H1 (cell line): Measurements from ENCODE around the gene RFX3. TPM values are rescaled to one million over a fixed set of nuclear protein-coding genes. Genes with fewer than 3 reads are reported as not detected.

Source experiments
- CTCF ChIA-PET: fragments of 300-600 bp; sonication (Branson Sonifier 250); formaldehyde crosslinking; loops from one replicate; lab custom pipeline; 2021; ENCODE audit not compliant: partially characterized antibody; lab: Charles Lee
- POLR2A ChIA-PET: fragments of 300-600 bp; sonication (Branson Sonifier 250); formaldehyde crosslinking; loops from one replicate; lab custom pipeline; 2021; ENCODE audit warnings: inconsistent platforms; ENCODE audit not compliant: partially characterized antibody; lab: Charles Lee
- DNase-seq, 2 experiments: peaks; one replicate each; pipeline versions ENCODE4 v3.0.0 to v3.0.0-alpha.2; 2010 to 2022; ENCODE audit warnings: low spot score in 2 of 2, low read depth in 1 of 2, mixed read lengths in 1 of 2
- FAIRE-seq: peaks from 2 replicates; lab custom pipeline; 2011; peaks lifted over from hg19 to GRCh38; lab: Jason Lieb, UNC
- H2AFZ ChIP-seq: 2 replicates; pipeline ENCODE4 v1.8.1; 2012; ENCODE audit warnings: low read length, inconsistent platforms
- H2AK5ac ChIP-seq: 2 replicates; pipeline ENCODE4 v1.6.1; 2013; ENCODE audit warnings: low read depth, low read length
- H2BK120ac ChIP-seq: replicated peaks from 2 replicates; pipeline ENCODE3; 2013; ENCODE audit warnings: low read depth, low read length, inconsistent platforms
- H2BK12ac ChIP-seq: 2 replicates; pipeline ENCODE4 v1.6.1; 2013; ENCODE audit warnings: low read depth, low read length
- H2BK15ac ChIP-seq: 2 replicates; pipeline ENCODE4 v1.6.1; 2013; ENCODE audit warnings: low read length
- H2BK20ac ChIP-seq: 2 replicates; pipeline ENCODE4 v1.6.1; 2013; ENCODE audit warnings: low read length
- H2BK5ac ChIP-seq: 2 replicates; pipeline ENCODE4 v1.6.1; 2013; ENCODE audit warnings: low read depth, low read length
- H3K14ac ChIP-seq: 2 replicates; pipeline ENCODE4 v1.6.1; 2013; ENCODE audit warnings: inconsistent platforms; ENCODE audit not compliant: insufficient read length
- H3K18ac ChIP-seq: 2 replicates; pipeline ENCODE4 v1.6.1; 2013; ENCODE audit warnings: low read length; ENCODE audit errors: extremely low read depth
- H3K23ac ChIP-seq: 2 replicates; pipeline ENCODE4 v1.6.1; 2013; ENCODE audit warnings: inconsistent platforms; ENCODE audit not compliant: insufficient read length
- H3K23me2 ChIP-seq: 2 replicates; pipeline ENCODE4 v1.6.1; 2013; ENCODE audit warnings: low read depth, low read length
- H3K27ac ChIP-seq: 2 replicates; pipeline ENCODE4 v1.6.1; 2011; ENCODE audit warnings: low read depth, low read length, inconsistent platforms
- H3K27me3 ChIP-seq, 4 experiments: replicated peaks in 1 of 4; 1 replicate in 1 of 4; 2 replicates in 3 of 4; pipeline versions ENCODE4 v1.6.1 to v1.8.1; 2011 to 2013; ENCODE audit warnings: low read length in 3 of 4, mild to moderate bottlenecking in 3 of 4, inconsistent platforms in 2 of 4, mixed read lengths in 2 of 4, moderate library complexity in 1 of 4; ENCODE audit not compliant: control insufficient read depth in 3 of 4, insufficient read depth in 3 of 4; ENCODE audit errors: extremely low read depth in 1 of 4
- H3K36me3 ChIP-seq, 4 experiments: 2 replicates each; pipeline versions ENCODE4 v1.6.1 to v1.8.1; 2011 to 2013; ENCODE audit warnings: mild to moderate bottlenecking in 4 of 4, low read length in 3 of 4, moderate library complexity in 2 of 4, control low read depth in 1 of 4, inconsistent platforms in 1 of 4; ENCODE audit not compliant: insufficient read depth in 4 of 4, control insufficient read depth in 2 of 4
- H3K4ac ChIP-seq: replicated peaks from 2 replicates; pipeline ENCODE3; 2013; ENCODE audit warnings: low read length, low read depth, mixed read lengths, inconsistent platforms; ENCODE audit not compliant: insufficient read length
- H3K4me1 ChIP-seq, 4 experiments: replicated peaks in 1 of 4; 1 replicate in 1 of 4; 2 replicates in 3 of 4; pipeline versions ENCODE4 v1.6.1 to v1.8.1; 2011 to 2013; ENCODE audit warnings: low read length in 3 of 4, inconsistent platforms in 2 of 4, mixed read lengths in 1 of 4; ENCODE audit not compliant: insufficient read depth in 4 of 4, control insufficient read depth in 3 of 4
- H3K4me2 ChIP-seq, 2 experiments: 2 replicates each; pipeline versions ENCODE4 v1.6.1 to v1.8.1; 2011 to 2013; ENCODE audit warnings: low read depth in 2 of 2, low read length in 2 of 2, control low read depth in 1 of 2, inconsistent platforms in 1 of 2, mild to moderate bottlenecking in 1 of 2; ENCODE audit not compliant: insufficient read depth in 1 of 2
- H3K4me3 ChIP-seq, 4 experiments: fragments of 200-600, 300-600 bp in 1 of 4; sonication (generic), shearing (Covaris generic), sonication (Bioruptor Twin) in 1 of 4; 2 replicates each; pipeline versions ENCODE4 v1.5.1 to v1.8.1; 2011 to 2016; ENCODE audit warnings: low read length in 4 of 4, low read depth in 3 of 4, control low read depth in 2 of 4, inconsistent platforms in 2 of 4, mild to moderate bottlenecking in 2 of 4, mixed read lengths in 1 of 4, moderate library complexity in 1 of 4; ENCODE audit not compliant: insufficient read depth in 2 of 4; ENCODE audit errors: extremely low read depth in 1 of 4
- H3K56ac ChIP-seq: replicated peaks from 2 replicates; pipeline ENCODE3; 2013; ENCODE audit warnings: low read depth, mild to moderate bottlenecking, mixed read lengths, low read length, inconsistent platforms; ENCODE audit not compliant: insufficient read length
- H3K79me1 ChIP-seq: 2 replicates; pipeline ENCODE4 v1.6.1; 2013; ENCODE audit warnings: low read depth, low read length, control low read depth
- H3K79me2 ChIP-seq, 2 experiments: 2 replicates each; pipeline versions ENCODE4 v1.6.1 to v1.8.1; 2012 to 2013; ENCODE audit warnings: low read length in 2 of 2, mild to moderate bottlenecking in 2 of 2, inconsistent platforms in 1 of 2; ENCODE audit not compliant: insufficient read depth in 2 of 2, control insufficient read depth in 1 of 2
- H3K9ac ChIP-seq, 4 experiments: replicated peaks in 1 of 4; 1 replicate in 1 of 4; 2 replicates in 3 of 4; pipeline versions ENCODE4 v1.6.1 to v1.8.1; 2011 to 2013; ENCODE audit warnings: low read depth in 3 of 4, low read length in 3 of 4, control low read depth in 2 of 4, mild to moderate bottlenecking in 2 of 4, moderate library complexity in 2 of 4, inconsistent platforms in 1 of 4; ENCODE audit errors: extremely low read depth in 1 of 4
- H3K9me3 ChIP-seq, 2 experiments: 2 replicates each; pipeline versions ENCODE4 v1.6.1 to v1.8.1; 2012 to 2013; ENCODE audit warnings: mild to moderate bottlenecking in 2 of 2, moderate library complexity in 2 of 2, control low read depth in 1 of 2, inconsistent platforms in 1 of 2, low read depth in 1 of 2, low read length in 1 of 2, mixed read lengths in 1 of 2; ENCODE audit not compliant: insufficient read depth in 2 of 2
- H4K20me1 ChIP-seq, 2 experiments: replicated peaks in 1 of 2; 2 replicates each; pipeline versions ENCODE3 to v1.8.1; 2011 to 2013; ENCODE audit warnings: inconsistent platforms in 2 of 2, low read length in 2 of 2, mild to moderate bottlenecking in 1 of 2; ENCODE audit not compliant: insufficient read depth in 2 of 2, control insufficient read depth in 1 of 2
- H4K5ac ChIP-seq: 2 replicates; pipeline ENCODE4 v1.6.1; 2013; ENCODE audit warnings: low read length, low read depth, mixed read lengths, inconsistent platforms; ENCODE audit not compliant: insufficient read length
- H4K8ac ChIP-seq: 2 replicates; pipeline ENCODE4 v1.8.0; 2013; ENCODE audit warnings: mild to moderate bottlenecking, moderate library complexity, low read length, inconsistent platforms; ENCODE audit not compliant: insufficient read depth; ENCODE audit errors: extremely low read depth
- H4K91ac ChIP-seq: replicated peaks from 2 replicates; pipeline ENCODE3; 2013; ENCODE audit warnings: low read length, mixed read lengths, inconsistent platforms; ENCODE audit not compliant: insufficient read length
- CEBPB ChIP-seq: IDR thresholded peaks from 2 replicates; pipeline ENCODE4 v1.6.1; 2012; ENCODE audit warnings: low read depth, low read length
- GTF2F1 ChIP-seq: IDR thresholded peaks from 2 replicates; pipeline ENCODE4 v1.6.1; 2012; ENCODE audit warnings: low read depth, low read length, improper control_type of control experiment, borderline replicate concordance
- JUND ChIP-seq: IDR thresholded peaks from 2 replicates; pipeline ENCODE4 v1.6.1; 2011; ENCODE audit warnings: mild to moderate bottlenecking, improper control_type of control experiment, low read length
- MAFK ChIP-seq: IDR thresholded peaks from 2 replicates; pipeline ENCODE4 v1.6.1; 2012; ENCODE audit warnings: low read depth, mild to moderate bottlenecking, improper control_type of control experiment, low read length
- NANOG ChIP-seq: IDR thresholded peaks from 2 replicates; pipeline ENCODE4 v1.6.1; 2011; ENCODE audit warnings: low read length, low read depth, mild to moderate bottlenecking, inconsistent platforms; ENCODE audit not compliant: insufficient read depth, poor library complexity, severe bottlenecking
- RBBP5 ChIP-seq: IDR thresholded peaks from 2 replicates; pipeline ENCODE4 v1.7.1; 2012; ENCODE audit warnings: low read depth, mild to moderate bottlenecking, inconsistent platforms, low read length, moderate library complexity, borderline replicate concordance
- RNF2 ChIP-seq: fragments of 200-900, 300-1000 bp; sonication (generic); IDR thresholded peaks from 2 replicates; pipeline ENCODE4 v1.7.1; 2016; ENCODE audit warnings: borderline replicate concordance, low read depth, mild to moderate bottlenecking, antibody characterized with exemption, low read length; ENCODE audit not compliant: poor library complexity, severe bottlenecking; ENCODE audit errors: missing control alignments
- SIRT6 ChIP-seq: IDR thresholded peaks from one replicate; pipeline ENCODE4 v1.7.1; 2012; ENCODE audit warnings: low read length, inconsistent platforms
- SIX5 ChIP-seq: IDR thresholded peaks from 2 replicates; pipeline ENCODE4 v1.6.1; 2011; ENCODE audit warnings: mild to moderate bottlenecking, low read depth, low read length
- TCF12 ChIP-seq: IDR thresholded peaks from 2 replicates; pipeline ENCODE4 v1.6.1; 2011; ENCODE audit warnings: low read depth, mild to moderate bottlenecking, low read length
- ZNF274 ChIP-seq: IDR thresholded peaks from 2 replicates; pipeline ENCODE4 v1.7.0; 2012; ENCODE audit warnings: low read length, borderline replicate concordance; ENCODE audit errors: extremely low read depth
- polyA plus RNA-seq, 7 experiments: library from polyadenylated mRNA; depleted of rRNA in 3 of 7; stranded (reverse) in 5 of 7; unstranded in 2 of 7; fragments of >200 nt in 5 of 7; fragments of 200-250 nt in 2 of 7; gene quantifications; 1 replicate in 5 of 7; 2 replicates in 1 of 7; 4 replicates in 1 of 7; pipeline versions ENCODE4 v1.2.1 to v1.2.3, GENCODE V29; 2011 to 2013; ENCODE audit warnings: missing spikeins in 2 of 7, mixed read lengths in 2 of 7
- total RNA-seq: library from RNA; stranded (reverse); fragmentation: NEBNext Ultra II Directional; extraction: Animal tissue kit (Norgen Biotek cat#: 25700); gene quantifications from 2 replicates; pipeline ENCODE4 v1.2.1, GENCODE V29; 2021
- TF ChIP-seq, protein P1 (sequence below): IDR thresholded peaks from 2 replicates; pipeline ENCODE4 v1.6.1; 2012; ENCODE audit warnings: inconsistent platforms

Gene RFX3
- total and polyA plus RNA-seq, 2 of the 8 experiments (the other 6 are each of a cell fraction or from before 2014, with no cell fraction given) = 4.9 to 22.6 TPM

DNA sequence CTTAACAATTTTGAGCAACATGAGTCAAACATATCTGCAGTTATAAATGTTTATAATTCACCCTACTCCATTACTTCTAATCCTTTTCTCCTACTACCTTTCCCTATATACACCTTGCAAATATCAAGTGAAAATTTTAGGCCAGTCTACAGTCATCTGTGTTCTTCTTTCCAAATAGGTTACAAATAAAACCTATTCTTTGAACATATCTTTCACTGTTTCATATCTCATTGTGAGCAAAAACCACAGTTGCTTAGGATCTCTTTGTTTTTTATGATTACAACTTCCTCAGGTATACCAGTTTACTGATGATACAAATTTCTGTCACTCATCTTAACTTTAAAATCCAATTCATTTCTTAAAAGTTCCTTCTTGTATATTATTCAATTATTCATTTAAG is 34.4 kb downstream of the RFX3 start:
- Histone ChIP-seq H3K4me2 (no peak overlapping the region), H3K79me2 (peaks cover 0 to 24% of the 10 kb centered on the region in 2 experiments; a peak in 2 of 4 replicates), H2BK20ac (no peak overlapping the region), H3K14ac (no peak overlapping the region), H2BK12ac (no peak overlapping the region), H3K79me1 (no peaks in the 10 kb centered on the region), H3K56ac (no peak overlapping the region), H3K4me1 (no peaks in the 10 kb centered on the region), H3K18ac (no peak overlapping the region), H2BK15ac (no peak overlapping the region), H3K23ac (no peak overlapping the region), H3K27ac (no peak overlapping the region), H2AK5ac (no peak overlapping the region), H4K91ac (no peak overlapping the region), H2BK120ac (no peak overlapping the region), H3K4ac (no peak overlapping the region), H4K8ac (no peak overlapping the region), H4K5ac (no peak overlapping the region), H2AFZ (no peak overlapping the region), H3K9me3 (no peaks in the 10 kb centered on the region), H3K36me3 (no peaks in the 10 kb centered on the region), H4K20me1 (no peaks in the 10 kb centered on the region), H3K9ac (no peak overlapping the region), H3K23me2 (no peaks in the 10 kb centered on the region), H3K4me3 (no peak overlapping the region), H3K27me3 (no peaks in the 10 kb centered on the region), H2BK5ac (no peak overlapping the region)
- no peak for TF ChIP-seq CEBPB
- no peak for TF ChIP-seq NANOG
- no peak for TF ChIP-seq RBBP5
- no peak for TF ChIP-seq JUND
- TF ChIP-seq SIRT6 = no peak
- TF ChIP-seq MAFK = no peak
- TF ChIP-seq SIX5 = no peak
- TF ChIP-seq TCF12 = no peak
- TF ChIP-seq RNF2 = no peak
- no peak for TF ChIP-seq GTF2F1
- TF ChIP-seq ZNF274 = no peak
- TF ChIP-seq, protein P1, sequence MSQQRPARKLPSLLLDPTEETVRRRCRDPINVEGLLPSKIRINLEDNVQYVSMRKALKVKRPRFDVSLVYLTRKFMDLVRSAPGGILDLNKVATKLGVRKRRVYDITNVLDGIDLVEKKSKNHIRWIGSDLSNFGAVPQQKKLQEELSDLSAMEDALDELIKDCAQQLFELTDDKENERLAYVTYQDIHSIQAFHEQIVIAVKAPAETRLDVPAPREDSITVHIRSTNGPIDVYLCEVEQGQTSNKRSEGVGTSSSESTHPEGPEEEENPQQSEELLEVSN = no peak
- no peak for FAIRE-seq
- POLR2A ChIA-PET = no interaction called here
- DNase-seq = no peak
- CTCF ChIA-PET = no interaction called here
